ENCODE results near the gene RAF1.
"Not testable (repeated sequence)": the region's sequence is repeated elsewhere in the genome, so short reads cannot be mapped to it uniquely, and the experiment has no call there.

The RAF1 gene

GRCh38 chr3:12679468-12679867 lies 15.6 kb upstream of the RAF1 start:
- in situ Hi-C loops (cut with MboI; ENCODE audit: low sequenced_read_pairs), result no loop called here

GRCh38 chr3:12677616-12678015 lies 13.7 kb upstream of the RAF1 start:
- in situ Hi-C loops (cut with MboI; ENCODE audit: low sequenced_read_pairs), result no loop called here

DNA sequence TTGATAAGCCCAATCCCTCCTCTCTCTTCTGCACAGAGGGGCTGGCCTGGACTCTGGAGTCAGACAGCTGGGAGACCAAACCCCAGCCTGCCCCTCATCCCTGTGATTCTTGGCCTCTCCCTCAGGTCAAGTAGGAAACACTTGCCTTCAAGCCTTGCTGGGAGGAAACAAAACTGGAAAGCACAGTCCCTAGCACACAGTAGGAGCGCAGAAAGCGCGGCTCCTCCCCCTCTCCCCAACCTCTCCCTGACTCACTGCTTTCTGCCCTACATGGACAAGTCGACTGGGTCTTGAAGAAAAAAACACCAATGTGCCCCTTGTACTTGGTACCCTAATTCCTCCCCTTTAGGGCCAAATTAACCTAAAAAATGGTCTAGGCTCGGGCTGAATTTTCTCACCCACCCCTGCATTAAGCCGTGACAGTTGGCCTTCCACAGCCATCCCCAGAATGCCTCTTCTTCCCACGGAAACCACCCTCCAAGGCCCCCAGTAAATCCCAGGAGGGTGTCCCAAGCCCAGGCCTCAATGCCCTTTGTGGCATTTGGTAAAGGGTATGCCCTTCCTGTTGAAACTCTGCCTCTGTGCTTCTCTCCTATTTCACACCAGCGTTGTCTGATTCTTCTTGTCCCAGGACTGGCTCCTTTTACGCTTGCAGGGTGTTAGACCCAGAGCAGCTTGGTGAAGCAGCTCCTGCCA lies 11.3 kb upstream of the RAF1 start:
- in situ Hi-C loops (cut with MboI; ENCODE audit: low sequenced_read_pairs), result no loop called here

DNA sequence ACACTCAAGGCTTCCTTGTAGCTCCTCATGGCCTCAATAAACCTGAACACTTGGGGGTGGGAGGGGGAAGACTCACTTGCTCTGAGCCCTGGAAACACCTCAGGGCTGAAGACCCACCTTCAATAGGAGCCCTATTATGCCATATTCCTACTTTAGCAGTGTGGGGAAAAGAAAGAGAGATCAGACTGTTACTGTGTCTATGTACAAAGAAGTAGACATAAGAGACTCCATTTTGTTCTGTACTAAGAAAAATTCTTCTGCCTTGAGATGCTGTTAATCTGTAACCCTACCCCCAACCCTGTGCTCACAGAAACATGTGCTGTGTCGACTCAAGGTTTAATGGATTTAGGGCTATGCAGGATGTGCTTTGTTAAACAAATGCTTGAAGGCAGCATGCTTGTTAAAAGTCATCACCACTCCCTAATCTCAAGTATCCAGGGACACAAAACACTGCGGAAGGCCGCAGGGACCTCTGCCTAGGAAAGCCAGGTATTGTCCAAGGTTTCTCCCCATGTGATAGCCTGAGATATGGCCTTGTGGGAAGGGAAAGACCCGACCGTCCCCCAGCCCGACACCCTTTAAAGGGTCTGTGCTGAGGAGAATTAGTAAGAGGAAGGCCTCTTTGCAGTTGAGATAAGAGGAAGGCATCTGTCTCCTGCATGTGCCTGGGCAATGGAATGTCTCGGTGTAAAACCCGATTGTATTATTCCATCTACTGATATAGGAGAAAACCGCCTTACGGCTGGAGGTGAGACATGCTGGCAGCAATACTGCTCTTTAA lies 10.2 kb upstream of the RAF1 start:
- in situ Hi-C loops (cut with MboI; ENCODE audit: low sequenced_read_pairs), result not testable (repeated sequence)

- in situ Hi-C loops (cut with MboI; ENCODE audit: low sequenced_read_pairs), result no loop called here
Measured at GRCh38 chr3:12671120-12671450, 7.2 kb upstream of the RAF1 start.

DNA sequence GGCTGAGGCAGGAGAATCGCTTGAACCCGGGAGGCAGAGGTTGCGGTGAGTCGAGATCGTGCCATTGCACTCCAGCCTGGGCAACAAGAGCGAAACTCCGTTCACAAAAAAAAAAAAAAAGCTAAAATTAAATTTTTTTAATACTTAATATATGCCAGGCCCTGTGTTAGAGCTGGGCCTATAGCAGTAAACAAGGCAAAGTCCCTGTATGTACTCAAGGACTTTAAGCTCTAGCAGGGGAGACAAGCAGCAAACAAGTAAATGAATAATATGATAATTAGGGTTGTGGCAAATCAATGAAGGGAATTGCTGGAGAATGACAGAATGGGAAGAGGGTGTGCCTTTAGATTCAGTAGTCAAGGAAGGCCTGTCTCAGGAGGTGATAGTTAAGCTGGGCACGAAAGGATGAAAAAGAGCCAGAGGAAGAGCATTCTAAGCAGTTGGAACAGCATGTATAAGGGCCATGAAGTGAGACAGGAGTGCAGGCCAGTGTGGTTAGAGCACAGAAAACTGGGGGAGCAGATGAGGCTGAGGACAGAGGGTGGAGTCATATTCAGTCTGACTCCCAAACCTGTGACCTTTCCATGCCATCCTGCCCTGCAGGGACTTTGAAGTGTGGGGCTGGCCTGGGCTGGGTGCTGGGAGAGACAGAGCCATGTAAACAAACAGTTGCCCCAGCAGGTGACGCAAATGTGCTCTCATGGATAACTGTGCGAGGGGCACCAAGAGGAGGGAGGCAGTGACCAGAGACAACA lies 6.6 kb upstream of the RAF1 start:
- in situ Hi-C loops (cut with MboI; ENCODE audit: low sequenced_read_pairs), result no loop called here

DNA sequence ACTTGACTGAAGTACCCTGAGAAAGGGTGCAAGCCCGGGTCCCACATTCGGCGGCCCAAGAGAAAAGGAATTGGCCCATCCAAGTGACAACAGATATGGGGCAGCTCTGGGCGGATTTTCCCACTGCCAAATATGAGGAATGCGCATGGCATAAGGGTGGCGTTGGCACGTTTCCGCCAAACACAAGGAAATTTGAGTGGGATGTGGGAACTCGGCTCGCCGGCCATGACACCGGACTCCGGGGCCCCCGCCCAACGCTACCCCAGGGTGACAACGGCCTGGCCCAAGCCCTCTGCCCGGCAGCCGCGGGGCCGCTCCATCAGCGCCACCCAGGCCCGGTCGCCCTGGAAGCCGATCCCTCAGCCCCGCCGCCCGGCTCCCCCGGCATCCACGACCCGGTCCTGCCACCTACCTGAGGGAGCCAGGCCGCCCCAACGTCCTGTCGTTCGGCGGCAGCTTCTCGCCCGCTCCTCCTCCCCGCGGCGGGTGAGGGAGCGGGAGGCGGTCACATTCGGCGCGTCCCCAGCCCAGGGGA lies 449 bp downstream of the RAF1 start:
- in situ Hi-C loops (cut with MboI; ENCODE audit: low sequenced_read_pairs), result no loop called here

GRCh38 chr3:12662593-12663400 lies 1.1 kb downstream of the RAF1 start:
- in situ Hi-C loops (cut with MboI; ENCODE audit: low sequenced_read_pairs), result no loop called here

GRCh38 chr3:12661926-12662592 lies 1.9 kb downstream of the RAF1 start:
- in situ Hi-C loops (cut with MboI; ENCODE audit: low sequenced_read_pairs), result no loop called here

GRCh38 chr3:12661375-12661774 lies 2.5 kb downstream of the RAF1 start:
- in situ Hi-C loops (cut with MboI; ENCODE audit: low sequenced_read_pairs), result not testable (repeated sequence)

GRCh38 chr3:12660196-12660595 lies 3.7 kb downstream of the RAF1 start:
- in situ Hi-C loops (cut with MboI; ENCODE audit: low sequenced_read_pairs), result no loop called here

DNA sequence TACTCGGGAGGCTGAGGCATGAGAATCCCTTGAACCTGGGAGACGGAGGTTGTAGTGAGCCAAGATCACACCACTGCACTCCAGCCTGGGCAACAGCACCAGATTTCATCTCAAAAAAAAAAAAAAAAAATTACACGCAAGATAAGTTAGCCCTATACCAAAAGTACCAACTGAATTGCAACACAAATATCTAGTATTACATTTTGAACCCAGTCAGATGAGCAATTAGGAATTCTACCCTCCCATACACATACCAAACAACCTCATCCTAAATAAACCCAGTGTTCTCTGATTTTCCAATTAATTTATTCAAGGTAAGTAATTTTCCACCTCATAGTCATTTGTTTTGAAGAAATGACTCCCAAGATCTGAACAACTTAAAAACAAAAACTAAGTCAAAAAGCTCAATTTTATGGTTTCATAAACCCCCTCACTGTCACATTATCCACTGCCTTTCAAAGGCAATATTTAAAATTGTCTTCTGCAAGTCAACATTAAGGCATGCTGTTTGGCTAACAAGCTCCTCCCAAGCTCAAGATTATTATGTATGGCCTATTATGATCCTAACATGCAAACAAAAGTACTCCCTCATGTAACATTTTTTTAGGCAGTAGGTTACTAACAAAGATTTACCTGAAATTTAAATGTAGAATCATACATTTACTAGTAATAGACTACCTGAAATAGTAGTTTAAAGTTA lies 4.5 kb downstream of the RAF1 start:
- in situ Hi-C loops (cut with MboI; ENCODE audit: low sequenced_read_pairs), result no loop called here

- in situ Hi-C loops (cut with MboI; ENCODE audit: low sequenced_read_pairs), result no loop called here
Measured at GRCh38 chr3:12658593-12659058, 5.3 kb downstream of the RAF1 start.

GRCh38 chr3:12656850-12657249 lies 7.1 kb downstream of the RAF1 start:
- in situ Hi-C loops (cut with MboI; ENCODE audit: low sequenced_read_pairs), result no loop called here

- in situ Hi-C loops (cut with MboI; ENCODE audit: low sequenced_read_pairs), result no loop called here
Measured at GRCh38 chr3:12656193-12656592, 7.7 kb downstream of the RAF1 start.

DNA sequence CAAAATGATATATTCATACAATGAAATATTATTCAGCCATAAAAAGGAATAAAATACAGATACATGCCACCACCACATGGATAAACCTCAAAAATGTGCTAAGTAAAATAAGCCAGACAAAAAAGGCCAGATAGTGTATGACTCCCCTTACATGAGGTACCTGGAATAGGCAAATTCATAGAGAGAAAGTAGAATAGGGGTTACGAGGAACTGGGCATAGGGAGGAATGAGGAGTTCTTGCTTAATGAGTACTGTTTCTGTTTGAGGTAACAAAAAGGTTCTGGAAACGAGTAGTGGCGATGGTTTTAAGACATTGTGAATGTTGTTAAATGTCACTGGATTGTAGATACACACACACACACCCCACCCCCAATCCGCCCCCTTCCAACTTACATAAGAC lies 8.2 kb downstream of the RAF1 start:
- in situ Hi-C loops (cut with MboI; ENCODE audit: low sequenced_read_pairs), result no loop called here

DNA sequence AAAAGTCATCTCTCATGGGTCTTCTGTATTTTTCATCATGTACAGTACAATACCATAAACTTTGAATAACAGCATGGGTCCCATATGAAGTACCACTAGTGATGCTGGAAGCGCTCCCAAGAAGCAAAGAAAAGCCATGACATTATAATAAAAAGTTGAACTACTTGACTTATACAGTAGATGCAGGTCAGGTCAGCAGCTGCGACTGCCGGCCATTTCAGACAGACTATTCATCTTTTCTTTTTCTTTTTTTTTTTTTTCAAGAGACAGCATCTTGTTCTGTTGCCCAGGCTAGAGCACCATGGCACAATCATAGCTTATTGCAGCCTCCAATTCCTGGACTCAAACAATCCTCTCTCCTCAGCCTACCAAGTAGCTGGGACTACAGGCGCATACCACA lies 10.2 kb downstream of the RAF1 start:
- in situ Hi-C loops (cut with MboI; ENCODE audit: low sequenced_read_pairs), result no loop called here

DNA sequence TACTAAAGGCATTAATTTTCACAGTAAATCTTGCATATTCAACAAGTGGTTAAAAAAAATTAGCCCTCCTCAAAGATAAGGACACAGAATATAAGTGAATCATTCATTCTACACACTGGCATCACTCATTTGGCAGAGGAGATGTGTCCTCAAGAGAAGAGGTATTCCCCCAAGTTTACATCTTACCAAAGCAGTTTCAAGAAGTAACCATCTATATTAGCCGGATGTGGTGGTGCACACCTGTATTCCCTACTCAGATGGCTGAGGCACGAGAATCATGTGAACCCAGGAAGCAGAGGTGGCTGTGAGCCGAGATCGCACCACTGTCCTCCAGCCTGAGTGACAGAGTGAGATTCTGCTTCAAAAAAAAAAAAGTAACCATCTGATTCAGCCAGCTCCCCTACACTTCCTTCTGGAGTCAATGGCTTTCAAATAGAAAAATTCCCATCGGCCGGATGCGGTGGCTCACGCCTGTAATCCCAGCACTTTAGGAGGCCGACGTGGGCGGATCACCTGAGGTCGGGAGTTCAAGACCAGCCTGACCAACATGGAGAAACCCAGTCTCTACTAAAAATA lies 15.4 kb downstream of the RAF1 start:
- in situ Hi-C loops (cut with MboI; ENCODE audit: low sequenced_read_pairs), result no loop called here

DNA sequence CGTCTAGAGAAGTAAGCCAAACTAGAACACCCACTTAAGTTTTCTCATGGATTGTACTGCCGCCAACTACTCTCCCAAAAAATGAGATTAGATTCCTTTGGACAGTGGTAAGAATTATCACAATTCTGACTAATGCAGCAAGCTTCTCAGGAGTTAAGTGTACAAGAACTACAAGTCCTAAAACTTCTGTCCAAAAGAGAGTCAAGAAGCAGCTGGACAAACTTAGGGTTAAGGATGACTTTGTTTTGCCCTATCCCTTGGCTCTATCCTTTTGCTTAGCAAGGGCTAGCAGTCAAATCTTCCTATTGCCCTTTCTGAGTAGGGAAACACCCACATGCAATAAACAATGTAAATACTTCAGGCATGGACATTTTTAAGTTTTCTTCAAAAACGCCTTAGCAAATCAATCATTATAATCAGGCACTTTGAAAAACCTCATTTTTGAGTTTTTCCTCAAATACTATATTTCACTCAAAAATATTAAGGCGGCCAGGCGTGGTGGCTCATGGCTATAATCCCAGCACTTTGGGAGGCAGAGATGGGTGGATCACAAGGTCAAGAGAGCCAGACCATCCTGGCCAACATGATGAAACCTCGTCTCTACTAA lies 19.5 kb downstream of the RAF1 start:
- in situ Hi-C loops (cut with MboI; ENCODE audit: low sequenced_read_pairs), result no loop called here

Measured in HL-60/S4 (cell line).